Measurements from ENCODE around the gene APOL1. TPM values are rescaled to one million over a fixed set of nuclear protein-coding genes. Genes with fewer than 3 reads are reported as not detected.

The APOL1 gene
- total RNA-seq, 2 experiments from 2014 or later, result 13.8 to 17.1 TPM

DNA sequence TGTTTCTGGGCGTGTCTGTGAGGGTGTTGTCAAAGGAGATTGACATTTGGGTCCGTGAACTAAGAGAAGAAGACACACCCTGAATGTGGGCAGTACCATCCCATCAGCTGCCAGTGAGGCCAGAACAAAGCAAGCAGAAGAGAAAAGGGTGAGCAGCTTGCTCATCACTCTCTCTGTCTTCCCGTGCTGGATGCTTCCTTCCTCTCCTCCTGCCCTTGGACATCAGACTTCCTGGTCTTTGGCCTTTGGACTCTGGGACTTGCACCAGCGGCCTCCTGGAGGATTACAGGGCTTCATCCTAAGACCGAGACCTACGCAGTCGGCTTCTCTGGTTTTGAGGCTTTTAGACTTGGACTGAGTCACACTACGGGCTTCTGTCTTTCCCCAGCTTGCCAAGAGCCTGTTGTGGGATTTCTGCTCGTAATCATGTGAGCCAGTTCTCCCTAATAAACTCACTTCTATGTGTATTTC, 32.4 kb upstream of the APOL1 start:
- ATAC-seq (no peak), DNase-seq (no peak)
- POLR2A ChIA-PET, result no interaction called here
- TF ChIP-seq, protein P1, sequence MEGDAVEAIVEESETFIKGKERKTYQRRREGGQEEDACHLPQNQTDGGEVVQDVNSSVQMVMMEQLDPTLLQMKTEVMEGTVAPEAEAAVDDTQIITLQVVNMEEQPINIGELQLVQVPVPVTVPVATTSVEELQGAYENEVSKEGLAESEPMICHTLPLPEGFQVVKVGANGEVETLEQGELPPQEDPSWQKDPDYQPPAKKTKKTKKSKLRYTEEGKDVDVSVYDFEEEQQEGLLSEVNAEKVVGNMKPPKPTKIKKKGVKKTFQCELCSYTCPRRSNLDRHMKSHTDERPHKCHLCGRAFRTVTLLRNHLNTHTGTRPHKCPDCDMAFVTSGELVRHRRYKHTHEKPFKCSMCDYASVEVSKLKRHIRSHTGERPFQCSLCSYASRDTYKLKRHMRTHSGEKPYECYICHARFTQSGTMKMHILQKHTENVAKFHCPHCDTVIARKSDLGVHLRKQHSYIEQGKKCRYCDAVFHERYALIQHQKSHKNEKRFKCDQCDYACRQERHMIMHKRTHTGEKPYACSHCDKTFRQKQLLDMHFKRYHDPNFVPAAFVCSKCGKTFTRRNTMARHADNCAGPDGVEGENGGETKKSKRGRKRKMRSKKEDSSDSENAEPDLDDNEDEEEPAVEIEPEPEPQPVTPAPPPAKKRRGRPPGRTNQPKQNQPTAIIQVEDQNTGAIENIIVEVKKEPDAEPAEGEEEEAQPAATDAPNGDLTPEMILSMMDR (IDR thresholded peaks at IDR 0.05), result no peak
- Mint-ChIP-seq H3K4me1 (ENCODE audit: low read depth) (peaks cover 6% of the 10 kb centered on the region), H3K9me3 (no peaks in the 10 kb centered on the region), H3K27me3 (peaks cover 3% of the 10 kb centered on the region), H3K27ac (no peak overlapping the region), H3K4me3 (no peak overlapping the region), H3K36me3 (ENCODE audit: low read depth) (no peaks in the 10 kb centered on the region)
- intact Hi-C loops (cut with micrococcal nuclease), result no loop called here
- CTCF ChIA-PET, result interaction anchor here (1.0 to 2.0 kb wide), 5 partner anchors 16 to 80 kb away, joined by 3 to 7 read pairs (median 6); partner anchors contain the start of gene APOL4

DNA sequence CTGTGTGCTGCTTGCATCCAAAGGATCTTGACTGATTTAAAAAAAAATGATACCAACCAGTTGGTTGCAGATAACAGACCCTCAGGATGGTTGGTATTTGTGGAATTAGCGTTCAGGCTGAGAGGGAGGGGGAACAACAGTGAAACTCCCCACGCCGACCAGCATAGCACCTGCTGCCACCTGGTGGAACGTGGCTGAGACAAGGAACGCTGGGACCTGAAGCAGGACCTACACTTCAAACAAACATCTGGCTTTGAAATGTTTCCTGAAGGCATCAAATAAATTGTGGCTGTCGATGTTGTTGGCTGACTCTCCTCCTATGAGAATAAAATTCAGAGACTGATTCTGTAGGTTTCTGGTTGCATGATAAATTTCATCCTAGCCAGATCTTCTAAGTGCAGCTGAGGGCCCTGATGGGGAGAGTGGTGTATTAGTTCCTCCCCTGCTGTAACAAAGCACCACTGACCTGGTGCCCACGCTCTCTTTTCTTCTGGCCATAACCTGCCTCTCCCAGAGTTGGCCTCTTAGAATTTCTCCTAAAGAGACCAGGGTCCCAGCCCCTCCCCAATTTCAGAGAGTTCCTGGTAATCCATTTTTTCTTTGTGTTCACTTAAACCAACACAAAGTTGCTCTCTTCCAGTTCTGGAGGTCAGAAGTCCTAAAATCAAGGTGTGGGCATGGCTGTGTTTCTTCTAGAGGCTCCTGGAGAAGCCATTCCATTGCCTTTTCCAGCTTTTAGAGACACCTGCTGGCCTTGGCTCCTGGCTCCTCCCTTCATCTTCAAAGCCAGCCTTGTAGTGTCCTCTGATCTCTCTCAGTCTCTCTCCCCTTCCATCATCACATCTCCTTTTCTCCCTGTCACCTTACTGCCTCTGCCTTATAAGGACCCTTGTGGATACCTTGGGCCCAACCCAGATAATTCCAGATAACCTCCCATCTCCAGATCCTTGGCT, 30.9 kb upstream of the APOL1 start:
- Mint-ChIP-seq H3K4me1 (ENCODE audit: low read depth) (peaks cover 6% of the 10 kb centered on the region), H3K36me3 (ENCODE audit: low read depth) (peaks cover 3% of the 10 kb centered on the region), H3K9me3 (no peaks in the 10 kb centered on the region), H3K4me3 (no peak overlapping the region), H3K27ac (no peak overlapping the region), H3K27me3 (peaks cover 1% of the 10 kb centered on the region)
- ChIA-PET POLR2A (interaction anchor here (0.5 kb wide), 1 partner anchor 10 kb away, joined by 3 read pairs; no protein-coding TSS in a partner anchor), CTCF (interaction anchor here (0.7 to 2.0 kb wide), 14 partner anchors 10 to 85 kb away, joined by 3 to 7 read pairs (median 4); partner anchors contain the start of gene APOL4)
- intact Hi-C loops (cut with micrococcal nuclease), result no loop called here
- DNase-seq (peak; percentile 67), ATAC-seq (peak; percentile 90)
- TF ChIP-seq, protein P1 (IDR thresholded peaks at IDR 0.05), result peak; percentile 70

DNA sequence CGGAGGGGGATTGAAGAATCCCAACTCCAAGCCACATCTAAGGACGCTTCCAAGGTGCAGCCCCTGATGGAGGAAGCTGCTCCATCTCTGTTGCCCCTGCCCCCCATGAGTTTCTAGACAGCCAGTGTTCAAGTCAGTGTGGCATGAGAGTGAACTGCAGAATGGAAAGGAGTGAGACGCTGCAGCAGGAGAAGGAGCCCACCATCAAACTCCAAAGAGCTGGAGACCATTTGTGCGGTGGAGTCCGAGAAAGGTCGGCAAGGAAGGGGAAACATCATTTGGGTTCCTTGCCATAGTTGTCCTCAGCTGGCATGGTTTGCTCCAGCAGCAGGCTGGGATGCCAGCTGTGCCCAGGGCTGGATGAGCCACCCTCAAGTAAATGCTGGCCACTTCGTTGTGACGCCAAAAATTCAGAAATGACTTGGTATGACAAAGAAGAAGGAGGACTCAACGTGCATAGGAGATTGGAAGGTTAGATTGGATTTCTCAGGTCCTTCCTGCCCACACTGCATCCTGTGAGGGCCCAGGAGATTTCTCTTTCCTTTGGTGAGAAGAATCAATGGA, 30.0 kb upstream of the APOL1 start:
- H3K27ac Mint-ChIP-seq, result no peak overlapping the region
- TF ChIP-seq, protein P1 (IDR thresholded peaks at IDR 0.05), result no peak
- POLR2A ChIA-PET, result no interaction called here

GRCh38 chr22:36223504-36223903, 29.4 kb upstream of the APOL1 start:
- CTCF ChIA-PET, result no interaction called here
- no peak for DNase-seq
- POLR2A ChIA-PET, result no interaction called here
- intact Hi-C loops (cut with micrococcal nuclease), result no loop called here
- Mint-ChIP-seq H3K27ac (no peak overlapping the region), H3K4me1 (ENCODE audit: low read depth) (peaks cover 6% of the 10 kb centered on the region), H3K9me3 (no peaks in the 10 kb centered on the region), H3K4me3 (no peak overlapping the region), H3K36me3 (ENCODE audit: low read depth) (peaks cover 12% of the 10 kb centered on the region), H3K27me3 (peaks cover 1% of the 10 kb centered on the region)
- TF ChIP-seq, protein P1 (IDR thresholded peaks at IDR 0.05), result no peak
- ATAC-seq, result no peak

More for the DNA sequence above, 30.0 kb upstream of the APOL1 start:
- CTCF ChIA-PET, result interaction anchor here (1.0 to 1.5 kb wide), 5 partner anchors 11 to 44 kb away, joined by 3 to 5 read pairs (median 4); no protein-coding TSS in a partner anchor
- H3K27me3 Mint-ChIP-seq, result peaks cover 1% of the 10 kb centered on the region
- no peak for ATAC-seq
- intact Hi-C loops (cut with micrococcal nuclease), result no loop called here
- no peak for DNase-seq
- H3K36me3 Mint-ChIP-seq (ENCODE audit: low read depth), result peaks cover 10% of the 10 kb centered on the region
- no peaks in the 10 kb centered on the region for H3K9me3 Mint-ChIP-seq
- peaks cover 6% of the 10 kb centered on the region for H3K4me1 Mint-ChIP-seq (ENCODE audit: low read depth)
- H3K4me3 Mint-ChIP-seq, result no peak overlapping the region

Data from activated CD8-positive, alpha-beta T cell treated with anti-CD3 and anti-CD28 coated beads for 36 hours (primary cell).